Activated naive CD8-positive, alpha-beta T cell treated with anti-CD3 and anti-CD28 coated beads, Interleukin-2, amount 50 U/mL, for 24 hours (primary cell): ENCODE measurements around the gene ZCCHC24.
A peak's percentile ranks its signal among the peaks of the same experiment; 100 is the strongest.

Experiments
- ATAC-seq: fragments of 150-1000 bp; cut with Tn5 transposase; one replicate; pipeline ENCODE4 v1.10.0; 2021
- DNase-seq: peaks from one replicate; pipeline ENCODE4 v3.0.0; 2021
- H3K27ac Mint-ChIP-seq: one replicate; pipeline ENCODE4 v1.8.0; 2021; ENCODE audit warnings: mild to moderate bottlenecking, mixed read lengths
- H3K27me3 Mint-ChIP-seq: one replicate; pipeline ENCODE4 v1.8.0; 2021; ENCODE audit warnings: mixed read lengths
- H3K36me3 Mint-ChIP-seq: one replicate; pipeline ENCODE4 v1.8.0; 2021; ENCODE audit warnings: low read depth, mixed read lengths
- H3K4me1 Mint-ChIP-seq: one replicate; pipeline ENCODE4 v1.8.0; 2021; ENCODE audit warnings: mixed read lengths
- H3K4me3 Mint-ChIP-seq: one replicate; pipeline ENCODE4 v1.8.0; 2021; ENCODE audit warnings: mild to moderate bottlenecking, moderate library complexity, mixed read lengths
- H3K9me3 Mint-ChIP-seq: one replicate; pipeline ENCODE4 v1.8.0; 2021; ENCODE audit warnings: mixed read lengths

The ZCCHC24 gene

GRCh38 chr10:79418886-79419595 lies 26.4 kb downstream of the ZCCHC24 start:
- no peak for DNase-seq
- Mint-ChIP-seq H3K4me3 (no peak overlapping the region), H3K4me1 (no peaks in the 10 kb centered on the region), H3K9me3 (no peaks in the 10 kb centered on the region), H3K27ac (no peak overlapping the region), H3K27me3 (no peaks in the 10 kb centered on the region), H3K36me3 (no peaks in the 10 kb centered on the region)
- ATAC-seq = no peak

- peaks cover 3% of the 10 kb centered on the region for H3K4me1 Mint-ChIP-seq
- no peak for ATAC-seq
- H3K27ac Mint-ChIP-seq = no peak overlapping the region
- no peaks in the 10 kb centered on the region for H3K9me3 Mint-ChIP-seq
- no peak for DNase-seq
- no peaks in the 10 kb centered on the region for H3K36me3 Mint-ChIP-seq
- H3K27me3 Mint-ChIP-seq = no peaks in the 10 kb centered on the region
- H3K4me3 Mint-ChIP-seq = no peak overlapping the region
These were observed 27.1 kb downstream of the ZCCHC24 start for GRCh38 chr10:79418274-79418673.

GRCh38 chr10:79417731-79418130 lies 27.7 kb downstream of the ZCCHC24 start:
- Mint-ChIP-seq H3K9me3 (no peaks in the 10 kb centered on the region), H3K27me3 (no peaks in the 10 kb centered on the region), H3K4me1 (peaks cover 8% of the 10 kb centered on the region), H3K27ac (no peak overlapping the region), H3K36me3 (no peaks in the 10 kb centered on the region), H3K4me3 (no peak overlapping the region)
- DNase-seq = no peak
- no peak for ATAC-seq

- Mint-ChIP-seq H3K27ac (no peak overlapping the region), H3K27me3 (no peaks in the 10 kb centered on the region), H3K4me1 (peaks cover 9% of the 10 kb centered on the region), H3K36me3 (no peaks in the 10 kb centered on the region), H3K9me3 (no peaks in the 10 kb centered on the region), H3K4me3 (no peak overlapping the region)
- ATAC-seq (no peak), DNase-seq (no peak)
These were observed 28.2 kb downstream of the ZCCHC24 start for GRCh38 chr10:79417266-79417665.

- no peaks in the 10 kb centered on the region for H3K36me3 Mint-ChIP-seq
- ATAC-seq = no peak
- no peak overlapping the region for H3K27ac Mint-ChIP-seq
- DNase-seq = no peak
- no peak overlapping the region for H3K4me3 Mint-ChIP-seq
- peaks cover 9% of the 10 kb centered on the region for H3K4me1 Mint-ChIP-seq
- H3K27me3 Mint-ChIP-seq = no peaks in the 10 kb centered on the region
- no peaks in the 10 kb centered on the region for H3K9me3 Mint-ChIP-seq
These were observed 28.7 kb downstream of the ZCCHC24 start for GRCh38 chr10:79416578-79417255.

- Mint-ChIP-seq H3K9me3 (no peaks in the 10 kb centered on the region), H3K4me1 (peaks cover 9% of the 10 kb centered on the region), H3K36me3 (no peaks in the 10 kb centered on the region), H3K27ac (no peak overlapping the region), H3K27me3 (no peaks in the 10 kb centered on the region), H3K4me3 (no peak overlapping the region)
- ATAC-seq (no peak), DNase-seq (no peak)
These were observed 29.5 kb downstream of the ZCCHC24 start for GRCh38 chr10:79415736-79416577.

- ATAC-seq (no peak), DNase-seq (no peak)
- Mint-ChIP-seq H3K27me3 (no peaks in the 10 kb centered on the region), H3K27ac (no peak overlapping the region), H3K4me3 (no peak overlapping the region), H3K9me3 (no peaks in the 10 kb centered on the region), H3K4me1 (peaks cover 9% of the 10 kb centered on the region), H3K36me3 (no peaks in the 10 kb centered on the region)
These were observed 30.7 kb downstream of the ZCCHC24 start for GRCh38 chr10:79414714-79415113.

GRCh38 chr10:79413196-79413595 lies 32.2 kb downstream of the ZCCHC24 start:
- no peaks in the 10 kb centered on the region for H3K9me3 Mint-ChIP-seq
- ATAC-seq (peak; percentile 76), DNase-seq (peak; percentile 40)
- H3K27ac Mint-ChIP-seq = no peak overlapping the region
- H3K4me1 Mint-ChIP-seq = peaks cover 9% of the 10 kb centered on the region
- H3K36me3 Mint-ChIP-seq = no peaks in the 10 kb centered on the region
- H3K4me3 Mint-ChIP-seq = no peak overlapping the region
- H3K27me3 Mint-ChIP-seq = no peaks in the 10 kb centered on the region

- Mint-ChIP-seq H3K4me3 (no peak overlapping the region), H3K9me3 (no peaks in the 10 kb centered on the region), H3K27ac (no peak overlapping the region), H3K27me3 (no peaks in the 10 kb centered on the region), H3K4me1 (peaks cover 9% of the 10 kb centered on the region), H3K36me3 (no peaks in the 10 kb centered on the region)
- ATAC-seq = no peak
- no peak for DNase-seq
These were observed 32.9 kb downstream of the ZCCHC24 start for GRCh38 chr10:79412516-79412915.

- DNase-seq (no peak), ATAC-seq (no peak)
- Mint-ChIP-seq H3K9me3 (no peaks in the 10 kb centered on the region), H3K36me3 (no peaks in the 10 kb centered on the region), H3K4me1 (peaks cover 9% of the 10 kb centered on the region), H3K27me3 (no peaks in the 10 kb centered on the region), H3K4me3 (no peak overlapping the region), H3K27ac (no peak overlapping the region)
These were observed 33.6 kb downstream of the ZCCHC24 start for GRCh38 chr10:79411546-79412495.

- no peak for DNase-seq
- H3K27ac Mint-ChIP-seq = no peak overlapping the region
- H3K27me3 Mint-ChIP-seq = no peaks in the 10 kb centered on the region
- no peak overlapping the region for H3K4me3 Mint-ChIP-seq
- no peak for ATAC-seq
- H3K4me1 Mint-ChIP-seq = peaks cover 9% of the 10 kb centered on the region
- H3K9me3 Mint-ChIP-seq = no peaks in the 10 kb centered on the region
- no peaks in the 10 kb centered on the region for H3K36me3 Mint-ChIP-seq
These were observed 34.9 kb downstream of the ZCCHC24 start for GRCh38 chr10:79410315-79411094.

- DNase-seq (no peak), ATAC-seq (no peak)
- peaks cover 9% of the 10 kb centered on the region for H3K4me1 Mint-ChIP-seq
- H3K4me3 Mint-ChIP-seq = no peak overlapping the region
- H3K27ac Mint-ChIP-seq = no peak overlapping the region
- H3K9me3 Mint-ChIP-seq = no peaks in the 10 kb centered on the region
- no peaks in the 10 kb centered on the region for H3K27me3 Mint-ChIP-seq
- no peaks in the 10 kb centered on the region for H3K36me3 Mint-ChIP-seq
These were observed 35.7 kb downstream of the ZCCHC24 start for GRCh38 chr10:79409726-79410085.

- no peaks in the 10 kb centered on the region for H3K9me3 Mint-ChIP-seq
- H3K27ac Mint-ChIP-seq = no peak overlapping the region
- H3K27me3 Mint-ChIP-seq = peaks cover 2% of the 10 kb centered on the region
- no peak for ATAC-seq
- peaks cover 9% of the 10 kb centered on the region for H3K4me1 Mint-ChIP-seq
- DNase-seq = no peak
- no peak overlapping the region for H3K4me3 Mint-ChIP-seq
- no peaks in the 10 kb centered on the region for H3K36me3 Mint-ChIP-seq
These were observed 36.2 kb downstream of the ZCCHC24 start for GRCh38 chr10:79409038-79409725.
